ENCODE data around the gene FITM1. TPM values are rescaled to one million over a fixed set of nuclear protein-coding genes. Genes with fewer than 3 reads are reported as not detected.

Gene FITM1
- total RNA-seq, 4 donors from 2014 or later = 0.68 TPM; not detected in 3

DNA sequence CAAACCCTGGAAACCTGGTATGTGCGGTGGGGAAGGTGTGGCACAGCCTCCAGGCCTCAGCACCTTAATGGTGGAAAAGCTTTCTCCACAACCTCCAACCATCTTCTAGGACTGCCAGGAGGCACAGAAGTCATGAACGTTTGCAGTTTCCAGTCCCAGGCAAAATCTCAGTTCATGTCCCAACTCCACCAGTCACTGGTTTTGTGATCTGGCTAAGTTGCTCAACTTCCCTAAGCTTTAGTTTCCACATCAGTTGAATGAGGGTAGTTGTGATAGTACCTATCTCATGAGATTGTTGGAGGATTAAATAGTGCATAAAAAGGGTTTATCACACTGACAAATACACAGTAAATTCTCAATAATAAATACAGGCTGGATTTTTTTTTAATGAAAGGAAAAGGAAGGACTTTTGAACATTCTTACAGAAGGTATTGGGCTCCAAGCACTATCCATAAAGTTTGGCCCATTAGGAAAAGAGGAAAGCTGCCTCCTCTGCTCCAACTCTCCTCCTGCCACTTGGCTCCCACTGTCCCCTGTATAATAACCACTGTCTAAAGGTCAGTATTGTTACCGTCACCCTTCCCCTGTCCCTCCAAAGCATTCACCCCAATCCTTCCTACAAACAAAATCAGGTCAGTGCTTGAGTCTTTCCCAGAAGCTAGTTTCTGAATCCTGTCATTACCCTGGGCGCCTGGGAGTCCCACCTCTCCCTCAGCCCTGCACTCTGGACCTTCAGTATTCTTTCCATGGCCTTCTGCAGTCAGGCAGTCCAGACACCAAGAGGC lies 30.1 kb upstream of the FITM1 start:
- TF ChIP-seq, protein P1, sequence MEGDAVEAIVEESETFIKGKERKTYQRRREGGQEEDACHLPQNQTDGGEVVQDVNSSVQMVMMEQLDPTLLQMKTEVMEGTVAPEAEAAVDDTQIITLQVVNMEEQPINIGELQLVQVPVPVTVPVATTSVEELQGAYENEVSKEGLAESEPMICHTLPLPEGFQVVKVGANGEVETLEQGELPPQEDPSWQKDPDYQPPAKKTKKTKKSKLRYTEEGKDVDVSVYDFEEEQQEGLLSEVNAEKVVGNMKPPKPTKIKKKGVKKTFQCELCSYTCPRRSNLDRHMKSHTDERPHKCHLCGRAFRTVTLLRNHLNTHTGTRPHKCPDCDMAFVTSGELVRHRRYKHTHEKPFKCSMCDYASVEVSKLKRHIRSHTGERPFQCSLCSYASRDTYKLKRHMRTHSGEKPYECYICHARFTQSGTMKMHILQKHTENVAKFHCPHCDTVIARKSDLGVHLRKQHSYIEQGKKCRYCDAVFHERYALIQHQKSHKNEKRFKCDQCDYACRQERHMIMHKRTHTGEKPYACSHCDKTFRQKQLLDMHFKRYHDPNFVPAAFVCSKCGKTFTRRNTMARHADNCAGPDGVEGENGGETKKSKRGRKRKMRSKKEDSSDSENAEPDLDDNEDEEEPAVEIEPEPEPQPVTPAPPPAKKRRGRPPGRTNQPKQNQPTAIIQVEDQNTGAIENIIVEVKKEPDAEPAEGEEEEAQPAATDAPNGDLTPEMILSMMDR (IDR thresholded peaks at IDR 0.05; ENCODE audit: low read depth) = no peak

DNA sequence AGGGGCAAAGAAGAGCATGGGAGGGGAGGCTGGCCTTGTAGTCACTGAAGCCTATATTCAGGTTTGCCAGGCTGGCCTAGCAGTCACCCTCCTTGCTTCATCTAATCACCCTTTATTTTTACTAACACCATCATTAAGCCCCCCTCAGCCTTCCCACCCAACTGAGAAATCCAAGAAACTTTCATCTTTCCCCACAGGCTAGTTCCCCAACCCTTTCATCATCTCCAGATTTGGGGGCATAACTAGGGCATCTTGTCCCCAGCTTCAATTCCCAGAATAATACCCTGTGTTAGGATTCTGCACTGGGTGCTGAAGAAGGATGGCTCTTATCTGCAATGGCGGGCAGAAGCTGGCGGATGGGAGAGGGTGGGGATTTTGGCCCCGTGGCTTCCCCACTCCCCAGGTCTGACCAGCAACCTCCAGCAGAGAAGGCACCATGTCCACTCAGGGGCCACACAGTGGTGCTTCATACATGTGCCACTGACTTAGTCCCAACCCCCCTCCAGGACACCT lies 29.4 kb upstream of the FITM1 start:
- TF ChIP-seq, protein P1 (IDR thresholded peaks at IDR 0.05; ENCODE audit: low read depth) = no peak

DNA sequence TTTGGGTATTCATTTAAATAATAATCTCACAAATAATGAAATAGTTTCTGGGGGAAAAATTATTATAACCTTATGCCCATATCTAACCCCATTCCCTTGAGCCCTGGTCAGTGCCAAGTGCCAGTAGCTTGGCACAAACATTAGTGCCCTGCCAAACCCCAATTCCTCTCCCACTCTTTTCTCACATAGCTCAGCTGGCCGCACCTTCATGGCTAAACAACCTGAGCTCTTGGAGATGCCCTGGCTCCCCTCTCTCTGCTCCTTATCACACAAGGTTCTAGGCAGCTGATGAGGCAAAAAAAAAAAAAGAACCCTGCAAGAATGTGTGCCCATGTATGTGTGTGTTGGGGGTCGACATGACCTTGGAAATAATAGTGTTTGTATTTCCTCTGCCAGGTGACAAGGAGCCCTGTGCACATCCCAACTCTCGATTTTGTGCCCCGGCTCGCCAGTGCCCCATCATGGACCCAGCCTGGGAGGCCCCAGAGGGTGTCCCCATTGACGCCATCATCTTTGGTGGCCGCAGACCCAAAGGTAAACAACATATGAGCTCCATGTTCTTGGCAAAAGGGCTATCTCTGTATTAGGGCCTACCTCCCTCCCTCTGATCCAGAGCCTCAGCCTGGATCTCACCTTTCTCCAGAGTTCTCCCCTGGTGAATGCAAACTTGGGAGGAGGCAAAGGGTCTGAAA lies 28.0 kb upstream of the FITM1 start:
- TF ChIP-seq, protein P1 (IDR thresholded peaks at IDR 0.05; ENCODE audit: low read depth) = no peak

DNA sequence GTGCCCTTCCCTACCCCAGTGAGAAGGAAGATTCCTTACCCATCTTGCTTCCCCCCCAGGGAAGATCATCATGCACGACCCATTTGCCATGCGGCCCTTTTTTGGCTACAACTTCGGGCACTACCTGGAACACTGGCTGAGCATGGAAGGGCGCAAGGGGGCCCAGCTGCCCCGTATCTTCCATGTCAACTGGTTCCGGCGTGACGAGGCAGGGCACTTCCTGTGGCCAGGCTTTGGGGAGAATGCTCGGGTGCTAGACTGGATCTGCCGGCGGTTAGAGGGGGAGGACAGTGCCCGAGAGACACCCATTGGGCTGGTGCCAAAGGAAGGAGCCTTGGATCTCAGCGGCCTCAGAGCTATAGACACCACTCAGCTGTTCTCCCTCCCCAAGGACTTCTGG lies 27.0 kb upstream of the FITM1 start:
- TF ChIP-seq, protein P1 (IDR thresholded peaks at IDR 0.05; ENCODE audit: low read depth) = no peak

DNA sequence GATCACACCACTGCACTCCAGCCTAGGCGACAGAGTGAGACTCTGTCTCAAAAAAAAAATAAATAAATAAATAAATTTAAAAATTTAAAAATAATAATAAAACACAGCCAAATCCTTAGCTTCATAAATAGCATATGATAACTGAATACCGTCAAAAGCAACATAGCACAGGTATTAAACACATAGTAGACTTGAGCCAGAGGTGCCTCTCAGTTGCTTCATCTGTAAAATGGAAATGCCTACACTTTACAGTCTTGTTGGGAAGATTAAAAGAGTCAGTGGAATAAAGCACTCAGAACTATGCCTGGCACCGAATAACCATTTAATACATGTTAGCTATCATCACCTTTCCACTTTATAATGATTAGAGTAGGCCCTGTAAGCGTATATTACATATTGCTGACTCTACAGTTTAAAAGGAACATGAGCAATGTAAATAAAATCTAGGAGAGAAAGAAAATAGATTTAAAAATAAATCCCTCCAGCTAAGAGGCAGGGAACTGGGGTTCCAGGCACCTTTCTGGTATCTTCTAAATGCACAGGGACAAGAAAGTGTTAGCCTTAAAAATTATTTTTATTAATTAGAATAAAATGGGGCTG lies 23.7 kb upstream of the FITM1 start:
- TF ChIP-seq, protein P1 (IDR thresholded peaks at IDR 0.05; ENCODE audit: low read depth) = no peak

DNA sequence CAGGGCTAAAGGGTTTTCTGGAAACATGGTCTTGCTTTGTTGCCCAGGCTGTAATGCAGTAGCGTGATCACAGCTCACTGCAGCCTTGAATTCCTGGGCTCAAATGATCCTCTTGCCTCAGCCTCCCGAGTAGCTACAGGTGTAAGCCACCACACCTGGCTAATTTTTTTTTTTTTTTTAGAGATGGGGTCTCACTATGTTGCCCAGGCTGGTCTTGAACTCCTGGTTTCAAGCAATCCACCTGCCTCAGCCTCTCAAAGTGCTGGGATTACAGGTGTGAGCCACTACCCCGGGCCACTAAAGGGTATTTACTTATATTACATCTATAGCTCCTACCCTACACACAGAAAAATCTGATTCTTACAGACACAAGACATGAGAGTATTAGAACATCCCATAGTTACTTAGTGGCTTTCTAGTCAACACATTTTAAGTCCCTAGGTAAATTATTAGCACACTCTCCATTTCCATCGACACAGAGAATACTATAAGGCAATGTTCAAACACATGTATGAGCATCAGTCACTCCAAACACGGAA lies 22.1 kb upstream of the FITM1 start:
- TF ChIP-seq, protein P1 (IDR thresholded peaks at IDR 0.05; ENCODE audit: low read depth) = no peak

DNA sequence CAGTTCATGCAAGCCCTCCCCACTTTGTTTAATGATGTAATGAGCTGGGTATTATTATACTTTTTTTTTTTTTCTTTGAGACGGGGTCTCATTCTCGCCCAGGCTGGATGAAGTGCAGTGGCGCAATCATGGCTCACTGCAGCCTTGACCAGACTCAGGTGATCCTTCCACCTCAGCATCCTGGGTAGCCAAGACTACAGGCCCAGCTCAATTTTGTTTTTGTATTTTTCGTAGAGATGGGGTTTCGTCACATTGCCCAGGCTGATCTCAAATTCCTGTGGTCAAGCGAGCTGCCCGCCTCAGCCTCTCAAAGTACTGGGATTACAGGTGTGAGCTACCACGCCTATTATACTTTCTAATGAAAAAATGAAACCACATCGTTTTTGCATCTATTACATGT lies 20.4 kb upstream of the FITM1 start:
- TF ChIP-seq, protein P1 (IDR thresholded peaks at IDR 0.05; ENCODE audit: low read depth) = no peak

All from subcutaneous adipose tissue (tissue), 4 donors.